K562 (cell line): Measurements from ENCODE around the gene ABCC1. TPM values are rescaled to one million over a fixed set of nuclear protein-coding genes. Genes with fewer than 3 reads are reported as not detected.

ENCODE experiments used
- ATAC-seq: fragments of 200-7000 bp; cut with Tn5 transposase; 3 replicates; pipeline ENCODE4 v1.9.1; 2020; ENCODE audit warnings: moderate library complexity
- BruUV-seq: library from RNA; stranded (reverse); fragments of 400-500 nt; replicated peaks from 2 replicates; lab custom pipeline; 2021; lab: Mats Ljungman, UMichigan
- CTCF ChIA-PET: fragments of 300-600 bp; formaldehyde crosslinking; extraction: SDS; loops from one replicate; lab custom pipeline; 2021; ENCODE audit warnings: low intra/inter-chr PET ratio; lab: Yijun Ruan, JAX
- POLR2A ChIA-PET: fragments of 300-600, 350-650 bp; sonication (Branson Sonifier 250); formaldehyde crosslinking; extraction: SDS; loops from one replicate; lab custom pipeline; 2021; ENCODE audit warnings: antibody characterized with exemption, inconsistent platforms; lab: Yijun Ruan, JAX
- DNase-seq, 4 experiments: peaks; one replicate each; pipeline versions ENCODE4 v3.0.0 to v3.0.0-alpha.2; 2011 to 2018; ENCODE audit warnings: low spot score in 3 of 4, mixed read lengths in 3 of 4; ENCODE audit errors: extremely low read depth in 1 of 4
- FAIRE-seq: peaks from 2 replicates; lab custom pipeline; 2011; peaks lifted over from hg19 to GRCh38; lab: Jason Lieb, UNC
- H2AFZ ChIP-seq: 2 replicates; pipeline ENCODE4 v1.6.0; 2011; ENCODE audit warnings: low read depth, low read length, control low read depth, inconsistent platforms
- H3K27ac ChIP-seq: fragments of 200-600 bp; 3 replicates; pipeline ENCODE4 v1.8.0; 2011; ENCODE audit warnings: low read depth, mild to moderate bottlenecking, control low read depth, inconsistent platforms, low read length, moderate library complexity, mixed read lengths; ENCODE audit errors: extremely low read depth
- H3K27me3 ChIP-seq, 2 experiments: fragments of 300-600 bp in 1 of 2; 2 replicates in 1 of 2; 3 replicates in 1 of 2; pipeline versions ENCODE4 v1.6.0 to v1.8.0; 2011; ENCODE audit warnings: inconsistent platforms in 2 of 2, low read length in 2 of 2, mild to moderate bottlenecking in 1 of 2, mixed read lengths in 1 of 2, moderate library complexity in 1 of 2; ENCODE audit not compliant: control insufficient read depth in 2 of 2, insufficient read depth in 2 of 2
- H3K36me3 ChIP-seq: fragments of 300-600 bp; 3 replicates; pipeline ENCODE4 v1.8.0; 2011; ENCODE audit warnings: mild to moderate bottlenecking, low read length, inconsistent platforms; ENCODE audit not compliant: control insufficient read depth, insufficient read depth
- H3K4me1 ChIP-seq, 2 experiments: fragments of 200-600 bp in 1 of 2; replicated peaks in 1 of 2; 2 replicates in 1 of 2; 3 replicates in 1 of 2; pipeline versions ENCODE4 v1.5.1 to v1.8.0; 2011; ENCODE audit warnings: inconsistent platforms in 2 of 2, low read length in 2 of 2, mild to moderate bottlenecking in 1 of 2, mixed read lengths in 1 of 2, moderate library complexity in 1 of 2; ENCODE audit not compliant: control insufficient read depth in 2 of 2, insufficient read depth in 2 of 2
- H3K4me2 ChIP-seq: 2 replicates; pipeline ENCODE4 v1.6.1; 2011; ENCODE audit warnings: low read length, control low read depth, inconsistent platforms, mixed read lengths; ENCODE audit not compliant: insufficient read depth
- H3K4me3 ChIP-seq: fragments of 200-600 bp; sonication (generic), shearing (Covaris generic); 2 replicates; pipeline ENCODE4 v1.5.1; 2016; ENCODE audit warnings: control low read depth, inconsistent platforms
- H3K79me2 ChIP-seq: fragments of 200-600 bp; 3 replicates; pipeline ENCODE4 v1.8.0; 2011; ENCODE audit warnings: low read length, inconsistent platforms; ENCODE audit not compliant: control insufficient read depth, insufficient read depth
- H3K9ac ChIP-seq, 2 experiments: 2 replicates each; pipeline versions ENCODE4 v1.6.0 to v1.6.1; 2011; ENCODE audit warnings: low read depth in 2 of 2, low read length in 2 of 2, control low read depth in 1 of 2, inconsistent platforms in 1 of 2, mild to moderate bottlenecking in 1 of 2, mixed read lengths in 1 of 2; ENCODE audit not compliant: insufficient read depth in 1 of 2
- H3K9me1 ChIP-seq: one replicate; pipeline ENCODE4 v1.6.0; 2011; ENCODE audit warnings: inconsistent platforms, mild to moderate bottlenecking, low read length, moderate library complexity; ENCODE audit not compliant: control insufficient read depth, insufficient read depth
- H3K9me3 ChIP-seq: replicated peaks from 2 replicates; pipeline ENCODE4 v1.5.1; 2011; ENCODE audit warnings: low read depth, low read length, inconsistent platforms; ENCODE audit not compliant: control insufficient read depth, insufficient read depth
- H4K20me1 ChIP-seq: replicated peaks from 2 replicates; pipeline ENCODE4 v1.6.1; 2011; ENCODE audit warnings: low read length, inconsistent platforms, mixed read lengths; ENCODE audit not compliant: control insufficient read depth, insufficient read depth
- EZH2 ChIP-seq: IDR thresholded peaks from 2 replicates; pipeline ENCODE4 v1.6.1; 2012; ENCODE audit warnings: low read depth, mild to moderate bottlenecking, inconsistent platforms, low read length, borderline replicate concordance
- MAFK ChIP-seq: IDR thresholded peaks from 2 replicates; pipeline ENCODE4 v1.6.1; 2011; ENCODE audit warnings: low read length, improper control_type of control experiment
- PKNOX1 ChIP-seq: fragments of 450-650 bp; IDR thresholded peaks from 2 replicates; pipeline ENCODE4 v1.6.1; 2016
- SMAD3 ChIP-seq: fragments of 450-650 bp; formaldehyde crosslinking; conservative IDR thresholded peaks from 2 replicates; pipeline ENCODE4 v1.4.0; 2020; ENCODE audit warnings: mild to moderate bottlenecking
- ZNF263 ChIP-seq: sonication (generic); formaldehyde crosslinking; IDR thresholded peaks from 2 replicates; pipeline ENCODE4 v1.8.0; 2022; ENCODE audit warnings: mild to moderate bottlenecking, missing genetic modification reagents, borderline replicate concordance
- WGBS: fragments of 100-300 bp; shearing (Covaris generic); methylation state at CpG from one replicate; pipeline ENCODE4 v1.1.6; 2016; ENCODE audit warnings: low coverage, mixed read lengths; ENCODE audit not compliant: insufficient coverage; ENCODE audit errors: missing lambda C conversion rate; 5-methylcytosine and 5-hydroxymethylcytosine counted together
- in situ Hi-C: fragments of 300-500 bp; cut with MboI; formaldehyde crosslinking; loops from 4 replicates; pipeline ENCODE4 v1.15.0; 2018; ENCODE audit warnings: inconsistent platforms, mixed read lengths
- intact Hi-C: fragments of 100-400 bp; cut with micrococcal nuclease; formaldehyde crosslinking; loops from 2 replicates; pipeline ENCODE4 v1.14.2; 2022
- polyA plus RNA-seq, 8 experiments: library from polyadenylated mRNA; depleted of rRNA in 4 of 8; stranded (reverse) in 5 of 8; unstranded in 3 of 8; fragments of >200 nt; fragmentation: Nextera tagmentation in 2 of 8; fragmentation: Illumina TruSeq in 1 of 8; extraction: Ambion mirVana in 2 of 8; extraction: Trizol in 1 of 8; gene quantifications; 2 replicates each; pipeline versions ENCODE4 v1.2.1 to v1.2.3, GENCODE V29; 2011 to 2014; ENCODE audit warnings: inconsistent platforms in 1 of 8, missing spikeins in 1 of 8
- total RNA-seq, 7 experiments: library from RNA; depleted of rRNA in 6 of 7; stranded (reverse); fragments of >200 nt in 6 of 7; fragmentation: Illumina TruSeq in 2 of 7; extraction: Trizol in 2 of 7; gene quantifications; 2 replicates each; pipeline versions ENCODE4 v1.2.1 to v1.2.3, GENCODE V29; 2011 to 2021; ENCODE audit warnings: low replicate concordance in 1 of 7

The ABCC1 gene
- total and polyA plus RNA-seq, 9 of the 15 experiments (the other 6 are each of a cell fraction or from before 2014, with no cell fraction given): 3.9 to 41.6 (median 10.0) TPM

- in situ Hi-C loops (no loop called here), intact Hi-C loops (no loop called here)
- Histone ChIP-seq H3K79me2 (peaks cover 48% of the 10 kb centered on the region), H2AFZ (no peak overlapping the region), H3K4me1 (peaks cover 11 to 22% of the 10 kb centered on the region in 2 experiments), H3K4me3 (no peak overlapping the region), H3K4me2 (no peak overlapping the region), H4K20me1 (no peaks in the 10 kb centered on the region; the same call in 1 of the 2 replicates), H3K27me3 (no peaks in the 10 kb centered on the region), H3K9me3 (no peaks in the 10 kb centered on the region), H3K9me1 (no peaks in the 10 kb centered on the region), H3K9ac (no peak overlapping the region), H3K36me3 (peaks cover 7% of the 10 kb centered on the region; the same call in 1 of the 3 replicates), H3K27ac (no peak overlapping the region)
- WGBS: 0% methylated on average over 1 of the region's 1 CpG
- POLR2A ChIA-PET: interaction anchor here (0.5 to 1.8 kb wide), 2 partner anchors 8 to 18 kb away, joined by 3 to 5 read pairs; no protein-coding TSS in a partner anchor
- ATAC-seq (no peak), DNase-seq (no peak), FAIRE-seq (no peak)
- CTCF ChIA-PET: no interaction called here
- peak; percentile 78 for TF ChIP-seq ZNF263
- no peak for TF ChIP-seq EZH2
- no TSS peak for BruUV-seq
Observed at GRCh38 chr16:16003719-16004313, 54.4 kb downstream of the ABCC1 start.

GRCh38 chr16:16004314-16004749, 54.9 kb downstream of the ABCC1 start:
- Histone ChIP-seq H3K9ac (no peak overlapping the region), H3K27ac (no peak overlapping the region), H3K36me3 (peaks cover 12% of the 10 kb centered on the region; the same call in 1 of the 3 replicates), H3K4me3 (no peak overlapping the region), H4K20me1 (no peaks in the 10 kb centered on the region; the same call in 1 of the 2 replicates), H3K27me3 (no peaks in the 10 kb centered on the region), H3K79me2 (peaks cover 46% of the 10 kb centered on the region), H3K9me3 (no peaks in the 10 kb centered on the region), H3K4me2 (no peak overlapping the region), H2AFZ (no peak overlapping the region), H3K9me1 (no peaks in the 10 kb centered on the region), H3K4me1 (peaks cover 11 to 19% of the 10 kb centered on the region in 2 experiments)
- CTCF ChIA-PET: no interaction called here
- ATAC-seq (no peak), DNase-seq (no peak), FAIRE-seq (no peak)
- WGBS: 75% methylated on average over 5 of the region's 5 CpGs
- POLR2A ChIA-PET: interaction anchor here (0.7 to 1.8 kb wide), 2 partner anchors 9 to 20 kb away, joined by 4 to 5 read pairs; no protein-coding TSS in a partner anchor
- in situ Hi-C loops (no loop called here), intact Hi-C loops (no loop called here)
- no TSS peak for BruUV-seq
- TF ChIP-seq MAFK (no peak), SMAD3 (CRISPR knock-in tag) (no peak), PKNOX1 (no peak)
